Activated CD4-positive, CD25-positive, alpha-beta regulatory T cell treated with anti-CD3 and anti-CD28 coated beads, Interleukin-2, amount 50 U/mL, for 72 hours (primary cell): ENCODE data around the gene OARD1.
"Not testable (repeated sequence)": the region's sequence is repeated elsewhere in the genome, so short reads cannot be mapped to it uniquely, and the experiment has no call there.

ENCODE experiments used
- DNase-seq: peaks from one replicate; pipeline ENCODE4 v3.0.0; 2021

The OARD1 gene, protein sequence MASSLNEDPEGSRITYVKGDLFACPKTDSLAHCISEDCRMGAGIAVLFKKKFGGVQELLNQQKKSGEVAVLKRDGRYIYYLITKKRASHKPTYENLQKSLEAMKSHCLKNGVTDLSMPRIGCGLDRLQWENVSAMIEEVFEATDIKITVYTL

DNA sequence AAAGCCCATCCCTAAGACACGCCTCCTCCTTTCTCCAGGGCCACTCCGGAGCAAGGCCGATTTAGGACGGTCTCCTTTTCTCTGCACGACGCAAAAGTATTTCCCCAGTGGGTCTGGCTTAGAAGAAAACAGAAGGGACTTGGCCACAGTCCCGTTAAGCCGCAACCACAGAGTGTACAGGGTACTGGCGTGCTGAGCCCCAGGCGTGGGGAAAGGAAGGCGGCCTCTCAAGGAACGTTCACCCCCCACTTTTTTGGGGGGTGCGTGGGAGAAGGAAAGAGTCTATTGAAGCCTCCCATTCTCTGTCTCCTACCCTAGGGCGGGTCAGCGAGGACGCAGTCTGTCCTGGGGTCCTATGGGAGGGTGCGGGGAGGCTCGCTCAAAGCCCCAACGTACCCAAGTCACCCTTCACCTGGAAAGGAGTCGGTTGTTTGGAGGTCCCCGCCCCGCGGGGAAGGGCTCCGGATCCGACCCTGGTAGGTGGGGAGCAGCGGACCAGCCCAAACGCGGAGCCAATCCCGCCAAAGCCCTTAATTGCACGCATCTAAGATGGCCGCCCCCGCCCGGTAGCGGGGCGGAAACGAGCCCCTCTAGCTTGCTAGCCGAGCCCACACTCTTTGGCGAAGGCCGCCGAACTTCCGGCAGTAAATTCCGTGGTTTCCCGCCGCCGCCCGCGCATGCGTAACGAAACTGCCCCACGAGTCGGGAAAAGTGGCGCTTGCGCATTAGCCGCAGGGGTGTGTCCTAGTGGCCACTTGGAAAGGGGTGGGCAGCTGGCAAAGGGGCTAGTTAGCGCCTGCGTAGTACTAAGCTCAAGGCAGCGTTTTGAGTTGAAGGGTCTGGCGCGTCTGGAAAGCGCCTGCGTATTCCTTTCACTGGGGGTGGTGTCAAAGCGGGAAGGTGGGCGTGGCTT lies at the start of gene OARD1:
OARD1 (minus strand) TSS at position 434 of the 913 bp plus-strand sequence. CDS start 722 bp downstream, outside the sequence.
- peak; percentile 99 for DNase-seq

DNA sequence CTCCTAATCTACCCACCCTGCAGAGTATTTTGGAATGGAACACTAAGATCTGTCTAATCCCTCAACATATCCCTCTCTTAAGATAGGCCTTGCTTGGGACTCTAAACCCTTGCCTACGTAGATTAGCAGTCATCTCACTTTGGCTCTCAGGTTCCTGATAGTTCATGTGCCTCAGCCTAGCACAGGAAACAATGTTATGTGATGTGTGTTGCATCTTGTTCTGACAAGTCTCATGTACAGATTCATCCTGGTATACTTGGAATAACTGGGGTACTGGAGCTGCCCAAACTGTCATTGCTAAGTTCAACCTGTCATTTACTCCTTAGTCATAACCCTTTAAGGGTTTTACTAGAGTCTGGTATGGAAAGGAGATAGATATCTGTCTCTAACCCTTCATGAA lies 47.9 kb upstream of the OARD1 start:
- no peak for DNase-seq

DNA sequence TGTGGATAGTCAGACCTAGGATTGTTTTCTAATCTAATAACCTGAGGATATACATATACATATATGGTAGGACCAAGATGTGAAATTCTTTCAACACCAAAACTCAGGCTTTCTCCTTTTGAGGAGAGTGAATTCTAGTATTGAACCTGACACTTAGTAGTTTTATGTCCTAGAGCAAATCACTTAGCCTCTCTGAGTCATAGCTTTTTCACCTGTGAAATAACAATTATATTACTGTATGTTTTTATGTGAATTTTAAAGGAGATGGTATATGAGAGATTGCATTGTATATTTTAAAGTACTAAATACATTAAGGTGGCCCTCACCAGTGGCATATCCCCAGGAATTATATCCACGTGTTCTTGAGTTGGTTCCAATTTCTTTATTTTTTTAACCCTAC lies 47.4 kb upstream of the OARD1 start:
- no peak for DNase-seq

DNA sequence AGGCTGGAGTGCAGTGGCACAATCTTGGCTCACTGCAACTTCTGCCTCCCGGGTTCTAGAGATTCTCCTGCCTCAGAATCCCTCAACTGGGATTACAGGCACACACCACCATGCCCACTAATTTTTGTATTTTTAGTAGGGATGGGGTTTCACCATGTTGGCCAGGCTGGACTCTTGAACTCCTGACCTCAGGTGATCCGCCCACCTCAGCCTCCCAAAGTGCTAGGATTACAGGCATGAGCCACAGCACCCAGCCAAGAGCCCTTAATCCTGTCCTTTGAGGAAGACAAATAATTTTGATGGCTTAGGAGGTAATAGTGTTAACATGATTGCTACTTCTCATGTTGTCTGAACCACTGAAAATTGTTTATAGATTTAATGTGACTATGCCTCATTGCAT lies 42.9 kb upstream of the OARD1 start:
- not testable (repeated sequence) for DNase-seq

DNA sequence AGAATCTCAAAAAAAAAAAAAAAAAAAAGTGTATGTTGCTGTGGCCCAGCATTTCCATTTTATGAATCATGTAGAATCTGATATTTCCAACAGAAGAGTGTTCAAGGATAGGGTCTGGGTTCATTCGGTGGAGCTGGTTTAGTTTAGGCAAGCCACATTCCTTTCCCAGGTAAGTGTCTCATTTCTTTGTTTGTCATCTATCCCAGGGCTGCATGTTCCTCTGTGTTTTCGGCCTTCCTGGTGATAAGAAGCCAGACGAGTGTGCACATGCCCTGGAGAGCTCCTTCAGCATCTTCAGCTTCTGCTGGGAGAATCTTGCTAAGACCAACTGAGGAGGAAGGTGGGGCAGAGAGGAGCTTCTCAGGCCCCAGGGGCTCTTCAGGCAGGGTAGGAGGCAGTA lies 38.9 kb upstream of the OARD1 start:
- DNase-seq: no peak

DNA sequence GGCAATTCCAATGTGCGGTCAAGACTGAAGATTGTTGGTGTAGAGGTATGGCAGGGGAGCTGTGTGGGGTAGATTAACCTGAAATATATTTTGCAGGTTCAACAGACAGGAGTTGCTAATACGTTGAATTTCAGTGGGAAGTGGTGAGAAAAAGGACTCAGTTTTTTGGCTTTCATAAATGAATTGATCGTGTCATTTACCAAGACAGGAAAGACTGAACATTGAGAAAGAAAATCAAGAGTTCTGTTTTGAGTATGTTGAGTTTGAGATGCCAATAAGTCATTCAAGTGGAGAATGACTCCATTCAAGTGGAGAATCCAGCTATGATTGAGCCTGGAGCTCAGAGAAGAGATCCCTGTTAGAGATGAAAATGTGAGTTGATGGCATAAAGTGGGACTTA lies 31.7 kb upstream of the OARD1 start:
- no peak for DNase-seq

DNA sequence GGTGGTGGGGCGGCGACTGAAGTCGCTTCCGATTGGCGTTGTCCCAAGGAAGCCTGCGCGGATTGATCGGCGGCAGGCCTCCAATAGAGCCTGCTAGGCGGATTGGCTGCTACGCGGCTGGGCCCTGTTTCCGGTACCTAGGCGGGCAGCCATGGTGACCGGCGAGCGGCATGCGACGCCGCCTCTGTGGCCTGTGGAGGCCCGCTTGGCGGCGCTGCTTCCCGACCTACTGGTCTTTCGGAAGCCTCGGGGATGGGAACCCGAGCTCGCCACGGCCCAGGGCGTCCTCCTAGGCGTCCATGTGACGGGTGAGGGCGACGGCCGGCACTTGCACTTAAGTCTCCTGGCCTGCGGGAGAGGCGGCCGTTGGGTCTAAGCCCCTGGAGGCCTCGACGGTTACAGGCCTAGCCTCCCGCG lies 28.7 kb upstream of the OARD1 start:
- peak; percentile 36 for DNase-seq

DNA sequence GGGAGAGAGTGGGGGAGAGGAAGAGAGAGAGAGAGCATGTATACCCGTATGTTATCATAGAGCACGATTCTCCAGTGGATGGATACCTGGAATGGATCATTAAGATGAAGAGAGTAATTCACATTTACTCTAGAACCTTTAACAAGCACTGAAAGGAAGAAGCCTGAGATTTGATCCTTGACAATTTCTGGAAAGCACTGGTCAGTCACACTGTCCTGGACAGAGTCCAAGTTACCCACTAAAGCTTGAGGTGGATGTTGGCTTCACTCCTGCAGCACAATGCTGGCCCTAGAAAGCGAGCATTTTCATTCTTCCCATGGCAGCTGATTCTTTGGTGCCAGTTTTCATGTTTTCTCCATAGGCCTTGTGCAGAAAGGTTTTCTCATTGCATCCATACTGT lies 26.2 kb upstream of the OARD1 start:
- DNase-seq: no peak

DNA sequence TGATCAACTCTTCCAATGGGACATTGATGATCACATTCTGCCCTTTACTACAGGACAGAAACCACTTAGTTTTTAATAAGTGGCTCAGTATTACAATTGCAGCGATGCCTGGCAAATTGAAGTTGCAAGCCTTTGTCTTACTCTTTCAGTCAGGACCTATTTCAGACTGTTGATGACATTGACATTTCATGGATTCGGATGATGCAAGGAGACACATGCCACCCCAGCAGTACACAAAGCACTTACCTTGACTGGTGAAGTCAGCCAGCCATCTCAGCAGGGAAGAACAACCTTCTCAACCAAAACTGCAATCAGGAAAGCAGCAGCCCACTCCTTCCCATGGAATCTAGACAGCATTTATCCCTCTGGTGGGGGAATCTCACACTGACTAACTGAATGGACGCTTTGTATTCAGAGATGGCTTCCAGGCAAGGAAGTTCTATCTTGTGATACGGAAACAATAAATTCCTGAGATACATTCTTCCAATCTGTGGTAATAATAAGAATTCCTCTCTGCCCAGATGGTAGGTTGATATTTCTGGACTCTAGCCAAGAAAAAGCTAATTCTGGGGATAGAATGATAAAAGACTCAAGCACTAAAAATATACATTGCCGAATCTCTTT lies 25.4 kb upstream of the OARD1 start:
- DNase-seq: no peak

DNA sequence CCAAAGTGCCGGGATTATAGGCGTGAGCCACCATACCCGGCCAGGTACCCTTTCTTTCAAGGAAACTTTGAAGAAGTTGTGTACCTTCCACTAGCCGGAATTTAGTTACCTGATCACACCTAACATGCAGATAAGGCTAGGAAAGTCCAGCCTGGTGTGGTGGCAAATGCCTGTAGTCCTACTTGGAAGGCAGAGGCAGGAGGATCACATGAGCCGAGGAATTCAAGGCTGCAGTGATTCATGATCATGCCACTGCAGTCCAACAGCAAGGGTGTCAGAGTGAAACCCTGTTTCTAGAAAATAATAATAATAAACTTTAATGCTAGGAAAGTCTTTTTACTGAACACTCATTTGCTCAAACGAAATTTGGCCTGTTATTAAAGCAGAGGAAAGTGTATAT lies 21.6 kb upstream of the OARD1 start:
- DNase-seq: no peak

DNA sequence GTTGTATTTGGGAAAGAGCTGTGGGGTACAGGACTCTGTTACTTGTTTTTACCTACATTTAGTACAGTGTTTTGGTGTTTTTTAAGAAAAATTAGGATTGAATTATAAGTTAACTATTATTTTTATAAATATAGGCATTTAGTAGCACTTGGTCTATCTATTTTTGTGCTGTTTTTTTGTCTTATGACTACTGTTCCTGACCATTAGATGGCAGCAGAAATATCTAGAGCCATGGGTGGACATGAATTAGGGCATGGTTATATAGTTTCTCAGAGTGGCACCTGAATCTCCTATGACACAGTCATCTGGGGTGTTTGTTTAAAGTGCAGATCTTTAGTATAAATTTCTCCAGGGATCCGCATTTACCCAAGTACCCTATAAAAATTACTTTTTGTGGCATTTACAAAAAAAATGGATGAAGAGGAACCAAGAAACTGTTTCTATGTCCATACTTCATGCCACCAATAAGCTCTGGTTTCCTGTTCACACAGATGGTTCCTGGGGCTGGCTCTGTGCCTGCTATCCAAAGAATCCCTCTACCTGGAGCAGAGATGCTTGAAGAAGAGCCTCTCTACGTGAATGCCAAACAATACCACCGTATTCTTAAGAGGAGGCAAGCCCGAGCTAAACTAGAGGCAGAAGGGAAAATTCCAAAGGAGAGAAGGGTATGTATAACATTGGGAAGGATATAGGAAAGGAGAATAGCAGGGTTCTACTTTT lies 20.4 kb upstream of the OARD1 start:
- no peak for DNase-seq

DNA sequence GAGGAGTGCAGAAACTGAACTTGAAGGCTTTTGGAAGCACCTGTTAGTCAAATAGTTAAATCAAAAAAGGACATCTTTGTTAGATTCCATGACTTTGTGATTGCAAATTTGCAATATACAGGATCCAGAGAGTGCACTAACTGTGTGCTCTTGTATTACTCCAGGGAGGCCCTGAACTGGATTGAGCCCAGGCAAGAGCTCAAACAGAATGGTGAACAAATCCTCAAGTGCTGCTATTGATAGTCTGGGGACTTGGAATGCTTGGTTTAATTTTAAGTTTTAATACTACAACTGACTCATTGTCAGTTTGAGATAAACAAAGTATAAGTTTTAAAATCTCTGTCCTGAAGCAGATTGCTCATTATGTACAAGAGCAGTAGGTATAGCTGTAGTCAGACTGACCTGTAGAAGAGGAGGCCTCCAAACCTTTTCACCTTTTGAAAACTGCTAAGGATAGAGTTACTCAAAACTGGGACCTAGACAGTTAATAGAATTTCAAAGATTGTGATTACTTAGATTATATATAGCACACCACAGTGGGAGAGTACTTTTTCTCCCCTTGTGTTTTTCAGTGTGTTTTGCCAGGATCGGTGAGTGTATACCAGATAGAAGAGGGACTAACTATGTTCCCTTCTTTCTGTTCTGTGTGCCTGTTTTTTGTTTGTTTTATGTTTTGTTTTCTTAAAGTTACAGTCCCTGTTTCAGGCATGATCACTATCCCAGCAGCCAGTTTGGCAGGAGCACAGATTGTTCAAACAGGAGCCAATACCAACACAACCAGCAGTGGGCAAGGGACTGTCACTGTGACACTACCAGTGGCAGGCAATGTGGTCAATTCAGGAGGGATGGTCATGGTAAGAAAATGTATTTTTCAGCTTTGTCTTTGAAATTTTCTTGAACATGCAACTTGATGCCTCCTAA lies 18.9 kb upstream of the OARD1 start:
- no peak for DNase-seq

DNA sequence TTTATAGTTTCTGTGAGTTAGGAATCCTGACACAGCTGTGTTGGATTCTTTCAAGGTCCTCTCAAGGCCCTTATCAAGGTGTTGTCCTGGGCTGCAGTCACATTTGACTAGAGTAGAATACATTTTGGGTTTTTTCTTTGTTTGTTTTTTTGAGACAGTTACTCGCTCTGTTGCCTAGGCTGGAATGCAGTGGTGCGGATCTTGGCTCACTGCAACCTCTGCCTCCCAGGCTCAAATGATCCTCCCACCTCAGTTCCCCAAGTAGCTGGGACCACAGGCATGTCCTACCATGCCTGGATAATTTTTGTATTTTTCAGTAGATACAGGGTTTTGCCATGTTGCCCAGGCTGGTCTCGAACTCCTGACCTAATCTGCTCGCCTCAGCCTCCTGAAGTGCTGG lies 16.3 kb upstream of the OARD1 start:
- DNase-seq: no peak

DNA sequence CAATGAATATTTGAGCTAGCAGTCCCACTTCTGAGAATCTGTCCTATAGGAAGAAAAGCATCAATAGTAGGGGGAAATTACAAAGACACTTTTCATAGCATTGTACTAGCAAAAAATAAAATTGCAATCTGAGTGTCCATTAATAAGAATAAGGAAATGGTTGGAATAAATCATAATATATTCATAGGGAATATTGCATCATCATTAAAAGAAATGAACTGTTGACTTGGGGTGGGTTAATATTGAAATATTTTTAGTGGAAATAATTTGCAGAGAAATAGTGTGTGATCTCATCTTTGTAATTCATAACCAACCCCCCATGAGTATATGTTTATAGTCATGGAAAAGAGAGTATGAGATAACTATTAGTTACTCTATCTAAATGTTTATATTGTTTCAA lies 13.0 kb upstream of the OARD1 start:
- no peak for DNase-seq

DNA sequence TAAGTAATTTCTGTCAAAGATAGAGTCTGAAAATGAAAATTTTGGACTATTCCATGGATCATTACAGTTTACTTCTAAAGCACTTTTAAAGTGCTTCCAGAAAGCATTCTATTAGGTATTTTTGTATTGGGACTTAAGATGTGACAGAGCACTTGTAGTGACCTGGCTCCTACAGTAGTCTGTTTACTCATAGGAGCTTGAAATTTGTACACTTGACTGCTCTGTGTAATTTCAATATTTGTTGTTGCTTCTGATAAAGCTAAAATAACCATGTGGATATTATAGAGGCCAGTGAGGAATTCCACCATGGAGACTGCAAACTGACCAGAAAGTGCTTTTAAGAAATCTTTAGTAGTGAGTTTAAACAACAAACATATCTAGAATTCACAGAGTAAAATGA lies 10.9 kb upstream of the OARD1 start:
- no peak for DNase-seq

DNA sequence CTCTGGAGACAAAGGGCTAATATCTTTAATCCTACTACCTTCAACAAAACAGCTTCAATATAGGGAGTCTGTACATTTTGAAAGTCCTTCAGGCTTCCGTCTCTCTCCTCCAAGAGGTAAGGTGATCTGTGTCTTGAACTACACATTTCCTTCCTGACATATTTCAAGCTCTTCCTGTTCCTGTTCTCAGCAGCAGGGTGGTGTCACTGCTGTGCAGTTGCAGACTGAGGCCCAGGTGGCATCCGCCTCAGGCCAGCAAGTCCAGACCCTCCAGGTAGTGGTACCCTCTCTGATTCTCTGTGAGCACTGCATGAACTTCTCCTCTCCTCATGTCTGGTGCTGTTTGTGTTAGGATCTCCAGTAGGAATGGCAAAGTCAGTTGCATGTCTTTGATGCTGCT lies 8.5 kb upstream of the OARD1 start:
- no peak for DNase-seq

DNA sequence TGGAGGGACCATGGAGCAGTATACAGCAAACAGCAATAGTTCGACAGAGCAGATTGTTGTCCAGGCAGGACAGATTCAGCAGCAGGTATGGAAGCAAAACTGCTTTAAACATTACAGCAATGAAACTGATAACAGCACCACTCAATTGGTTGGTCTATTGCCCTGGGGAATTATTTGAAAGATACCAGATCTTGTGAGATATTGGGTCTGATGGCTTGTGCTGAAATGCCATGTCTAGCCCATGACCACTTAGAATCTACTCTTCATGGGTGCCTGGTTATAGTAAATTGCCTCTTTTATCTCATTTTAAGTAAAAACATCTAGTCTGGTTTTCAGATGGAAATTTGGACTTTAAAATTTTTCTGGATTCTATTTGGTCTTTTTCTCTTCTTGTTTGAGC lies 6.9 kb upstream of the OARD1 start:
- DNase-seq: no peak

DNA sequence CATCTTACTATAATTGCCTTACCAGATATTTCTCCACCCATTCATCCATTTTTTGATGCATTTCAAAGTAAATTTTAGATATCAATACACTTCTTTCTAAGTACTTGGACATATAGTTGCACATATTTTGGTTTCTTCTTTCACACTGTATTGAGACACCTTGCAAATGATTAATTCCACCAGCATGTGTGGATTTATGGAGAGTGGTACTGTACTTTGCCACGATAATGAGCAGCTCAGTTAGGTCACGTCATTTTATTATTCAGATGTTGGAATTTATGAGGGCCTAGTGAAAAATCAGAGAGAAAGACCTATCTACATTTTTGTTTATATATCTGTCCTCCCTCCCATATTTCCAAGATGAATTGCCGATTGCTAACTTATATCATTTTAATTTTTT lies 5.9 kb upstream of the OARD1 start:
- DNase-seq: no peak

DNA sequence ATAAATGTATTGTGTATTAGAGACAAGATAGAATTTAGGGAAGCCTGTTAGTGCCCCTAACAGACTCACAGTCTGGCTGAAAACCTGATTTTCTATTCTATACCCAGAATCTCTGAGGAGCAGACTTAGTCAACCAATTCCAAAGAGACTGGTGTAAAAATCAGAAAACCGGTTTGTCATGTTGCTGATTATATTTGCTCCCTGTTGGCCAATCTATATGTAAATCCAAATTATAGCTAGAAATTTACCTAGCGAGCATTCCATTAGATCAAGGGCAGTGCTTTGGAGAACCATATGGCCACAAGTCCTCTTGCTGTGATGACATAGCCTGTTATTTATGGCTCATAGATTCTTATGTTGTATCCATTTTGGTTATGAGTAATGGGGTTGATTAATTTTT lies 5.4 kb upstream of the OARD1 start:
- DNase-seq: no peak

DNA sequence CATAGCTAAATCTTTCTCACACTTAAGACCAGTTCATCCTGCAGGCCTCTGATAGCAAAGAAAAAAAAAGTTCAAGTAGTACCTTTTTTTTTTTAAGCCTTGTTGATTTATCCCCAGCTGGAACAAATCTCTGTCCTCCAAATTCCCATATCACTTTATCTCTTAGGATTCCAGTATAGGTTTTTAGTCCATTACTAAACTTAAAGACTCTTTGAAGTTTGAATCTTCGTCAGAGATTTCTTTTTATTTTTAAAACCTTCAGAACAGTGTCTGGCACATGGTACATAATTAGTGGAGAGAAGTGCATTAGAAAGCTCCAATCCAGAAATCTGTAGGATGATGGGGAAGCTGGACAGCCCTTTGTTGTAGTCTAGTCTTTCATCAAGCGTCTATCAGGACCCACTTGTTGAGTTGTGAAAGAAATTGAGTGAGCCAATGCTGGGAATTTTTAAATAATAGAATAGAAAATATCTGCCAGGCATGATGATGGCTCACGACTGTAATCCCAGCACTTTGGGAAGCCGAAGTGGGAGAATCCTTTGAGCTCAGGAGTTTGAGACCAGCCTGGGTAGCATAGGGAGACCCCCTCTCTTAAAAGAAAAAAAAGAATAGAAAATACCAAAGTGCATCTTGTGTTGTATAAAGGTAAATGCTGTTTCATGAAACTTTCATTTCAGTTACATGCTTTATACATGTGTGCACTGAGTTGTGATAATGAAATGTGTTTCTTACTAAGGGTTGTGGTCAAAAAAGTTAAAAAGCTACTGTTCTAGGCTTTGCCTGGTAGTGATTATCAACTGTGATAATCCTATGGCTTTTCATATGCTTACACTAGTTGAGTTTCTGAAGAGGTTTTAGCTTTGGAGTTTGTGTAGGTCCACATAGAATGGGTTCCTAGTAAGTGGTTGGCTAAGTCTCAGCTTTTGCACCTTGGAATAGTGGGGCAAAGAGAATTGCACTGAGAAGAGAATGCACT lies 3.8 kb upstream of the OARD1 start:
- DNase-seq: no peak
